CD4-positive, alpha-beta T cell (primary cell): ENCODE data around the gene SPTBN5. TPM values are rescaled to one million over a fixed set of nuclear protein-coding genes. Genes with fewer than 3 reads are reported as not detected.
A peak's percentile ranks its signal among the peaks of the same experiment; 100 is the strongest.

Experiments
- ATAC-seq: fragments of 200-7000 bp; cut with Tn5 transposase; one replicate; pipeline ENCODE4 v1.10.0; 2022; ENCODE audit warnings: mild to moderate bottlenecking; ENCODE audit not compliant: poor library complexity
- CTCF ChIA-PET: fragments of 350-600 bp; sonication (Branson Sonifier 250); formaldehyde crosslinking; loops from one replicate; lab custom pipeline; 2021; ENCODE audit warnings: antibody characterized with exemption, inconsistent platforms; lab: Charles Lee
- POLR2A ChIA-PET: fragments of 350-600 bp; sonication (Branson Sonifier 250); formaldehyde crosslinking; loops from one replicate; lab custom pipeline; 2021; ENCODE audit warnings: antibody characterized with exemption, inconsistent platforms; lab: Charles Lee
- DNase-seq, 14 experiments: peaks; one replicate each; pipeline ENCODE4 v3.0.0-alpha.2; 2013 to 2020; ENCODE audit warnings: mixed read lengths in 2 of 14
- H3K27ac ChIP-seq, 2 donors: one replicate each; pipeline versions ENCODE4 v1.5.1 to v1.7.0; 2013; ENCODE audit warnings: low read length in 2 of 2, low read depth in 1 of 2, mild to moderate bottlenecking in 1 of 2
- H3K27me3 ChIP-seq, 2 experiments: 1 replicate in 1 of 2; 2 replicates in 1 of 2; pipeline versions ENCODE4 v1.6.1 to v1.7.0; 2013; ENCODE audit warnings: low read length in 2 of 2, control low read depth in 1 of 2, mild to moderate bottlenecking in 1 of 2, moderate library complexity in 1 of 2; ENCODE audit not compliant: insufficient read depth in 2 of 2, control insufficient read depth in 1 of 2
- H3K36me3 ChIP-seq: one replicate; pipeline ENCODE4 v1.6.1; 2013; ENCODE audit warnings: low read length, control low read depth; ENCODE audit not compliant: insufficient read depth
- H3K4me1 ChIP-seq: one replicate; pipeline ENCODE4 v1.6.1; 2013; ENCODE audit warnings: low read length, control low read depth; ENCODE audit not compliant: insufficient read depth
- H3K4me3 ChIP-seq: one replicate; pipeline ENCODE4 v1.5.1; 2013; ENCODE audit warnings: mild to moderate bottlenecking, low read length, moderate library complexity
- H3K9me3 ChIP-seq, 2 experiments: 1 replicate in 1 of 2; 2 replicates in 1 of 2; pipeline versions ENCODE4 v1.6.1 to v1.7.0; 2013; ENCODE audit warnings: low read length in 2 of 2, mild to moderate bottlenecking in 2 of 2, control low read depth in 1 of 2, moderate library complexity in 1 of 2; ENCODE audit not compliant: control insufficient read depth in 1 of 2, insufficient read depth in 1 of 2
- H3K27ac Mint-ChIP-seq: one replicate; pipeline ENCODE4 v1.8.0; 2020; ENCODE audit warnings: mixed read lengths
- H3K27me3 Mint-ChIP-seq: one replicate; pipeline ENCODE4 v1.8.0; 2021; ENCODE audit warnings: mixed read lengths
- H3K36me3 Mint-ChIP-seq: one replicate; pipeline ENCODE4 v1.8.0; 2021; ENCODE audit warnings: low read depth, mixed read lengths
- H3K4me1 Mint-ChIP-seq: one replicate; pipeline ENCODE4 v1.8.0; 2021; ENCODE audit warnings: low read depth, mixed read lengths
- H3K4me3 Mint-ChIP-seq: one replicate; pipeline ENCODE4 v1.8.0; 2020; ENCODE audit warnings: mild to moderate bottlenecking, mixed read lengths
- H3K9me3 Mint-ChIP-seq: one replicate; pipeline ENCODE4 v1.8.0; 2020; ENCODE audit warnings: mixed read lengths
- intact Hi-C, 2 experiments: fragments of 100-400 bp; cut with DNase I in 1 of 2; cut with micrococcal nuclease in 1 of 2; formaldehyde crosslinking; loops; one replicate each; pipeline versions ENCODE4 v1.15.1 to v1.9.0; 2023 to 2025; cut with DNase I, micrococcal nuclease
- total RNA-seq, 174 experiments: library from RNA in 2 of 174; stranded (reverse) in 2 of 174; gene quantifications; one replicate each; pipeline ENCODE4 v1.2.3 and lab custom pipeline; 2021 to 2026
- TF ChIP-seq, protein P1 (sequence below): fragments of 200-600 bp; IDR thresholded peaks from one replicate; pipeline ENCODE4 v1.8.0; 2022; ENCODE audit warnings: antibody characterized with exemption, mild to moderate bottlenecking

SPTBN5 gene
- total RNA-seq, 2 experiments from 2014 or later: 2.2 to 2.3 TPM

DNA sequence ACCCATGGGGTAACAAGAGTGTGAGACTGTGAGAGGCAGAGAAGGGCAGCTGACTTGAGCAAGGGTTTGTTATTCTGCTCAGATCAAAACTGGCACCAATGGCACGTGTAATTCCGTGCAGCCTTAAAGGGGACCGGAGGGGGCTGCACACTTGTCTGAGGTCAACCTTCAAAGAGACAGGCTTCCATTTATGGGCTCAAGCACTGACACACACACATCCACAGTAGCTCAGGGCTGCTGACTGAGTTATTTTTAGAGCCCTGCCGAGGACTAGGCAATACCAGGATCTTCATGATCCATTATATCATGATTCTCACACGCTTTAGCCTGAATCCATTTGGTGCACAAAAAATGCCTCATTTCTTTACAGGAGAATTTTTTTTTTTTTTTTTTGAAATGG, 20.6 kb upstream of the SPTBN5 start:
- peaks cover 71% of the 10 kb centered on the region for H3K36me3 Mint-ChIP-seq

DNA sequence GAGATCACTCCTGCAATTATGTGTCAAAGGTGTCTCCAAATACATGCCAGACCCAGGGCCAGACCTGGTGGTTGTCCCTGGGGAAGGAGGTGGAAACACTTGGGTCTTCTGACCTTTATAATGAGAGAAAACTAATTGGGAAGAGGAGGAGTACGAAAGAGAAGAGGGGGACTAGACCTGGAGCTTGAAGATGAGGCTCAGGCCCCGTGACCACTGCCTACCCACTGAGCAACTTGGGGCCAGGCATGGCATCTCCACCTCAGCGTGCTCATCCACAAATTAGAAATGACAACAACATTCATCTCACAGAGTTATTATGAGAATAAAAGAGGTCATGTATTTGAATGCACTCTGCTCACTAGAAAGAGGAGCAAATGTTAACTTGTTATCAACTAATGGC, 19.4 kb upstream of the SPTBN5 start:
- no peaks in the 10 kb centered on the region for H3K27me3 ChIP-seq
- Mint-ChIP-seq H3K27ac (no peak overlapping the region), H3K36me3 (peaks cover 74% of the 10 kb centered on the region), H3K4me3 (no peak overlapping the region), H3K4me1 (peaks cover 14% of the 10 kb centered on the region), H3K27me3 (no peaks in the 10 kb centered on the region), H3K9me3 (no peaks in the 10 kb centered on the region)
- no peak for DNase-seq
- TF ChIP-seq, protein P1, sequence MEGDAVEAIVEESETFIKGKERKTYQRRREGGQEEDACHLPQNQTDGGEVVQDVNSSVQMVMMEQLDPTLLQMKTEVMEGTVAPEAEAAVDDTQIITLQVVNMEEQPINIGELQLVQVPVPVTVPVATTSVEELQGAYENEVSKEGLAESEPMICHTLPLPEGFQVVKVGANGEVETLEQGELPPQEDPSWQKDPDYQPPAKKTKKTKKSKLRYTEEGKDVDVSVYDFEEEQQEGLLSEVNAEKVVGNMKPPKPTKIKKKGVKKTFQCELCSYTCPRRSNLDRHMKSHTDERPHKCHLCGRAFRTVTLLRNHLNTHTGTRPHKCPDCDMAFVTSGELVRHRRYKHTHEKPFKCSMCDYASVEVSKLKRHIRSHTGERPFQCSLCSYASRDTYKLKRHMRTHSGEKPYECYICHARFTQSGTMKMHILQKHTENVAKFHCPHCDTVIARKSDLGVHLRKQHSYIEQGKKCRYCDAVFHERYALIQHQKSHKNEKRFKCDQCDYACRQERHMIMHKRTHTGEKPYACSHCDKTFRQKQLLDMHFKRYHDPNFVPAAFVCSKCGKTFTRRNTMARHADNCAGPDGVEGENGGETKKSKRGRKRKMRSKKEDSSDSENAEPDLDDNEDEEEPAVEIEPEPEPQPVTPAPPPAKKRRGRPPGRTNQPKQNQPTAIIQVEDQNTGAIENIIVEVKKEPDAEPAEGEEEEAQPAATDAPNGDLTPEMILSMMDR: no peak
- intact Hi-C loops: no loop called here
- H3K36me3 ChIP-seq: peaks cover 38% of the 10 kb centered on the region
- ChIA-PET CTCF (interaction anchor here (1.4 to 2.1 kb wide), 2 partner anchors 9 to 23 kb away, joined by 4 to 8 read pairs; no protein-coding TSS in a partner anchor), POLR2A (no interaction called here)
- H3K4me1 ChIP-seq: no peaks in the 10 kb centered on the region
- no peaks in the 10 kb centered on the region for H3K9me3 ChIP-seq
- no peak overlapping the region for H3K4me3 ChIP-seq
- no peak for ATAC-seq
- H3K27ac ChIP-seq: no peak overlapping the region

More for the DNA sequence above, 20.6 kb upstream of the SPTBN5 start:
- TF ChIP-seq, protein P1: no peak
- Histone ChIP-seq H3K4me3 (no peak overlapping the region), H3K36me3 (peaks cover 40% of the 10 kb centered on the region), H3K9me3 (no peaks in the 10 kb centered on the region), H3K27me3 (no peaks in the 10 kb centered on the region), H3K4me1 (no peaks in the 10 kb centered on the region), H3K27ac (no peak overlapping the region)
- H3K9me3 Mint-ChIP-seq: no peaks in the 10 kb centered on the region
- intact Hi-C loops: no loop called here
- no peak overlapping the region for H3K4me3 Mint-ChIP-seq
- DNase-seq (no peak), ATAC-seq (no peak)
- ChIA-PET CTCF (interaction anchor here (2.1 kb wide), 1 partner anchor 10 kb away, joined by 8 read pairs; no protein-coding TSS in a partner anchor), POLR2A (no interaction called here)
- H3K27me3 Mint-ChIP-seq: no peaks in the 10 kb centered on the region
- no peak overlapping the region for H3K27ac Mint-ChIP-seq
- peaks cover 14% of the 10 kb centered on the region for H3K4me1 Mint-ChIP-seq

DNA sequence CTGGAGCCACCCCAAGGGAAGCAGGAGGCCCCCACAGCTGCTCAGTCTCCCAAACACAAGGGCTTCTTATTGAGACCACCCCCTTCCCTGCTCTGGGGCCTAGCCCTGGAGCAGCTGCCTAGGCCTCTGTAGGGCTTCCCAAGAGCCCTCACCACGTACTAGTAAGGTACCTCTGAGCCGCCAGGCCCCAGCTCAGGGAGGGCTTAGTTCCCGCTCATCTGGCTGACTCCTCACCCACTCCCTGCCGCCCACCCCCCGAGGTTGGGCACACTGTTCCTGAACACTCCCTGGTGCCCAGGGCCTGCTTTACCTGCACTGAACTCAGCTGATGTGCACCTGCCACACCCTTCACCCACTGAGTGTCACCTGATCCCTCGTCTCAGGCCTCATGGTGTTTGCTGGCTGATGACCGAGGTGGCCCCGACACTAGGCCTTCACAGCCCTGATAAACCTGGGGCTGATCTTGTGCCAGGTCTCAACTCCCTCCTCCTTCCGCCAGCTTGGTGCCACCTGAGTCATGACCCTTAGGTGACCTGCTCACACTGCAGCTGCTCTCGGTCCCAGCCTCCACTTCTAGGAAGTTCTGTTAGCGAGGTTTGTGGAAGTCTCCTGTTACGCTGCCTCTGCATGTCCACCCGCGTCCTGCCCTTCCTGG, 18.0 kb upstream of the SPTBN5 start:
- CTCF ChIA-PET: no interaction called here
- ATAC-seq: no peak
- peaks cover 78% of the 10 kb centered on the region for H3K36me3 Mint-ChIP-seq
- H3K4me3 Mint-ChIP-seq: no peak overlapping the region
- Histone ChIP-seq H3K36me3 (peaks cover 35% of the 10 kb centered on the region), H3K27ac (no peak overlapping the region), H3K4me1 (no peaks in the 10 kb centered on the region), H3K4me3 (no peak overlapping the region), H3K27me3 (no peaks in the 10 kb centered on the region), H3K9me3 (peaks cover 0 to 2% of the 10 kb centered on the region in 2 experiments)
- TF ChIP-seq, protein P1: no peak
- intact Hi-C loops: no loop called here
- DNase-seq: no peak
- POLR2A ChIA-PET: no interaction called here
- H3K9me3 Mint-ChIP-seq: no peaks in the 10 kb centered on the region
- H3K4me1 Mint-ChIP-seq: peaks cover 14% of the 10 kb centered on the region
- H3K27me3 Mint-ChIP-seq: no peaks in the 10 kb centered on the region
- H3K27ac Mint-ChIP-seq: peak overlapping the region; percentile 36
